BE2C (cell line): ENCODE measurements around the gene VIT.

ENCODE experiments used
- DNase-seq: peaks from one replicate; pipeline ENCODE4 v3.0.0-alpha.2; 2020
- H3K27me3 ChIP-seq: fragments of 250-450 bp; sonication (Bioruptor Pico); 2 replicates; pipeline ENCODE4 v1.5.1; 2020; ENCODE audit warnings: mild to moderate bottlenecking
- H3K36me3 ChIP-seq: fragments of 250-450 bp; sonication (Bioruptor Pico); 2 replicates; pipeline ENCODE4 v1.5.1; 2020; ENCODE audit warnings: mild to moderate bottlenecking
- H3K4me1 ChIP-seq: fragments of 250-450 bp; sonication (Bioruptor Pico); 2 replicates; pipeline ENCODE4 v1.5.1; 2020
- H3K4me3 ChIP-seq: 2 replicates; pipeline ENCODE4 v1.5.1; 2011; ENCODE audit warnings: low read depth, low read length
- H3K9me3 ChIP-seq: fragments of 250-450 bp; sonication (Bioruptor Pico); 2 replicates; pipeline ENCODE4 v1.5.1; 2020
- TF ChIP-seq, protein P1 (sequence below): IDR thresholded peaks from 2 replicates; pipeline ENCODE4 v1.5.1; 2012; ENCODE audit warnings: mild to moderate bottlenecking, low read depth, low read length

The VIT gene

DNA sequence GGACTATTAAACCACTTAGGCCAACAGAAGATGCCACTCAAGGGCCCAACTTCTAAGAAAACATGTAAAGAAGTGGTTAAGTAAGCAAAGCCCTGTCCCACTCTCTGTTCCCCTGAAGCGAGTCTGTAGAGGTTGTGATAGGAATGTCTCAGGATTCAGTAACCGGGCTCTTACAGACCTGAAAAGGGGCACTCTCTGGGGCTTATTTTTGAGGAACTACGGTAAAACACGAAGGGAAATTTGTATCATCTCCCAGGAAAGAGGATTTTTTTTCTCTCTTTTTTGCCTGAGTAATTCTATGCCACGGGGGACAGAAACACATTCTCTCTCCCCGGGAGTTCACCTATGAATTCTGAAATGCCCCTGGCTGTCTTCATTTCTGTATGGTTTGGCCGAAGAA lies 77.4 kb downstream of the VIT start:
- no peaks in the 10 kb centered on the region for H3K4me1 ChIP-seq
- H3K9me3 ChIP-seq: no peaks in the 10 kb centered on the region
- no peaks in the 10 kb centered on the region for H3K27me3 ChIP-seq

DNA sequence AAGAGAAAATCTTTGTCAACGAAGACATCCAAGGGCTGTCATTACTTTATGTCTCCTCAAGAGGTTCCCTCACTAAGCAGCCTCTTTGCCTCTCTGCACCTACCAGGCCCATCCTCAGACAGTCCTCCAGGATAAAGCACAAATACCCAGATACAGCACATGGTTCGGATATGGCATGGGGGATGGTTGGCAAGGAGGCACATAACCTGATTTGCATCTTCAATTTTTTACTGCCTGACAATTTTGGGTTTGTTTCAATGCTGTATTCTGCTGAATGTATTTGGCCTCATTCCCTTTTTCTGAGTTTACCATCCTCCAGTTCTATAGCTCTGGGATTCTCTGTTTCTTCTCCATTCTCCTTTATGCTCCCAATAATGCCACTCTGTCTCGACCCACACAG lies 78.8 kb downstream of the VIT start:
- no peaks in the 10 kb centered on the region for H3K36me3 ChIP-seq
- no peaks in the 10 kb centered on the region for H3K4me1 ChIP-seq
- H3K27me3 ChIP-seq: no peaks in the 10 kb centered on the region
- TF ChIP-seq, protein P1, sequence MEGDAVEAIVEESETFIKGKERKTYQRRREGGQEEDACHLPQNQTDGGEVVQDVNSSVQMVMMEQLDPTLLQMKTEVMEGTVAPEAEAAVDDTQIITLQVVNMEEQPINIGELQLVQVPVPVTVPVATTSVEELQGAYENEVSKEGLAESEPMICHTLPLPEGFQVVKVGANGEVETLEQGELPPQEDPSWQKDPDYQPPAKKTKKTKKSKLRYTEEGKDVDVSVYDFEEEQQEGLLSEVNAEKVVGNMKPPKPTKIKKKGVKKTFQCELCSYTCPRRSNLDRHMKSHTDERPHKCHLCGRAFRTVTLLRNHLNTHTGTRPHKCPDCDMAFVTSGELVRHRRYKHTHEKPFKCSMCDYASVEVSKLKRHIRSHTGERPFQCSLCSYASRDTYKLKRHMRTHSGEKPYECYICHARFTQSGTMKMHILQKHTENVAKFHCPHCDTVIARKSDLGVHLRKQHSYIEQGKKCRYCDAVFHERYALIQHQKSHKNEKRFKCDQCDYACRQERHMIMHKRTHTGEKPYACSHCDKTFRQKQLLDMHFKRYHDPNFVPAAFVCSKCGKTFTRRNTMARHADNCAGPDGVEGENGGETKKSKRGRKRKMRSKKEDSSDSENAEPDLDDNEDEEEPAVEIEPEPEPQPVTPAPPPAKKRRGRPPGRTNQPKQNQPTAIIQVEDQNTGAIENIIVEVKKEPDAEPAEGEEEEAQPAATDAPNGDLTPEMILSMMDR: no peak
- H3K4me3 ChIP-seq: no peak overlapping the region
- DNase-seq: no peak
- H3K9me3 ChIP-seq: no peaks in the 10 kb centered on the region

More for the DNA sequence above, 77.4 kb downstream of the VIT start:
- no peak for DNase-seq
- no peaks in the 10 kb centered on the region for H3K36me3 ChIP-seq
- no peak overlapping the region for H3K4me3 ChIP-seq
- TF ChIP-seq, protein P1: no peak

DNA sequence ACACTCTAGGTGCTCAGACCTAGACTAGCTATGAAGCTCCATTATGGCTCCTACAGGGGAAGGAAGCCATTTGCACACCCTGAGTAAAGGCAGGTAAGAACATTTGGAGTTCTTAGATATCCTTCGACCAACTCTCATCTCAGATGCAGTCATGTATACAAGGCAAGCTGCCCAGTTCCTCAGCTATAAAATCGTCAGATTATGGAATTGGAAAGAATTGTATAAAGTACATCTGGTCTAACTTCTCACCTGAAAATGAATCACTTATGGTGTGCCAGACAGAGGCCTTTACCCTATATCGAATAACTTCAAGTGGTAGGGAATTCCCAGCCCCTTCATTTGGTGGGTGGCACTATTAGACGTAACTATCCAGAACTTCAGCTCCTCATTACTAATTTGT lies 79.3 kb downstream of the VIT start:
- TF ChIP-seq, protein P1: no peak
- no peaks in the 10 kb centered on the region for H3K27me3 ChIP-seq
- H3K36me3 ChIP-seq: no peaks in the 10 kb centered on the region
- DNase-seq: no peak
- H3K4me1 ChIP-seq: no peaks in the 10 kb centered on the region
- no peak overlapping the region for H3K4me3 ChIP-seq
- no peaks in the 10 kb centered on the region for H3K9me3 ChIP-seq

DNA sequence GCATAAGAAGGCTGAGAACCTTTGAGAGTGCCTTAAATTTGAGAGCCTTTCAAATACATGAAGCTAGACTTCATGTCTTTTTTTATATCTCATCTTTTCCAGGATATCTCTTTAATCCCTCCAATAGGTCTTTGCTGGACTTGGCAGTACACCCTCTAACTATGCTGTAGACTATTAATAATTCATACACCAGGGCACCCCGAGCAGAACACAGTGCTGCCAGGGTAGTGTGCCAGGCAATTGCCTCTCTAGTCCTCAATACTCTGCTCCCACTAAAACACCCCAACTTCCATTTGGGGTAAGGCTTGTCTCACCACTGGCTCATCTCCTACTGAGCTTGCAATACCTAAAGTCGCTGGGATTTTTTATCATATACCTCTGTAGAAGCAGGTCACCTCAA lies 80.8 kb downstream of the VIT start:
- TF ChIP-seq, protein P1: no peak
- Histone ChIP-seq H3K4me1 (no peaks in the 10 kb centered on the region), H3K4me3 (no peak overlapping the region), H3K9me3 (no peaks in the 10 kb centered on the region), H3K27me3 (no peaks in the 10 kb centered on the region), H3K36me3 (no peaks in the 10 kb centered on the region)
- DNase-seq: no peak

DNA sequence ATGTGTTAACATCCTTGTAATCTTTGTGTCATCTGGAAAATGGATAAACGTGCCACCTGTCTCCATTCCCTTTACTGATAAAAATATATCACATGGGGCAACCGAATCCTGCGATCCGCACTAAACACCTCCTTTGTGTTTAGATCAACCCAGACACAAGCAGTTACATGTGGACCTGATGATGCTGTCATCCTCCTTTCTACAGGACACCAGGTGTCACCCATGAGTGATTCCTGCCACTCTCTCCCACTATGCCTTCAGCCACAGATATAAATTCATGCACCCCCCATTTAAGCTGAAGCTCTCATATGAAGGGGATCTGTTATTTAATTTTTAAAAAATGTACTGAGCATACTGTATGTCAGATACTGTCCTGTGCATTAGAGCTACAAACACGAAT lies 81.3 kb downstream of the VIT start:
- no peaks in the 10 kb centered on the region for H3K9me3 ChIP-seq
- no peak for DNase-seq
- no peak overlapping the region for H3K4me3 ChIP-seq
- no peaks in the 10 kb centered on the region for H3K4me1 ChIP-seq
- H3K36me3 ChIP-seq: no peaks in the 10 kb centered on the region
- no peaks in the 10 kb centered on the region; the same call in 1 of the 2 replicates for H3K27me3 ChIP-seq
- TF ChIP-seq, protein P1: no peak; the same call in 1 of the 2 replicates

DNA sequence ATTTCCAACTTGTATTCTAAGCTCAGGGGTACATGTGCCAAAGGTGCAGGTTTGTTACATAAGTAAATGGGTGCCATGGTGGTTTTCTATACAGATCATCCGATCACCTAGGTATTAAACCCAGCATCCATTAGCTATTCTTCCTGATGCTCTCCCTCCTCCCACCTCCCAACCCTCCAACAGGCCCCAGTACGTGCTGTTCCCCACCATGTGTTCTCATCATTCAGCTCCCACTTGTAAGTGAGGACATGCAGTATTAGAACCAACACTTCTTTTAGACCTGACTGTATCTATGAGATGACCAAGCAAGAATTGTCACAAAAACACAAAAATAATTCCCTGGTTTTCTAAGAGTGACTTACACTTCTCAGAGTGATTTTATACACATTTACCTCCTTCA lies 83.0 kb downstream of the VIT start:
- Histone ChIP-seq H3K36me3 (no peaks in the 10 kb centered on the region), H3K4me3 (no peak overlapping the region), H3K4me1 (no peaks in the 10 kb centered on the region), H3K27me3 (no peaks in the 10 kb centered on the region; the same call in 1 of the 2 replicates), H3K9me3 (no peaks in the 10 kb centered on the region)
- no peak for DNase-seq
- TF ChIP-seq, protein P1: no peak
